ENCODE measurements around the gene GTF3C1.

DNA sequence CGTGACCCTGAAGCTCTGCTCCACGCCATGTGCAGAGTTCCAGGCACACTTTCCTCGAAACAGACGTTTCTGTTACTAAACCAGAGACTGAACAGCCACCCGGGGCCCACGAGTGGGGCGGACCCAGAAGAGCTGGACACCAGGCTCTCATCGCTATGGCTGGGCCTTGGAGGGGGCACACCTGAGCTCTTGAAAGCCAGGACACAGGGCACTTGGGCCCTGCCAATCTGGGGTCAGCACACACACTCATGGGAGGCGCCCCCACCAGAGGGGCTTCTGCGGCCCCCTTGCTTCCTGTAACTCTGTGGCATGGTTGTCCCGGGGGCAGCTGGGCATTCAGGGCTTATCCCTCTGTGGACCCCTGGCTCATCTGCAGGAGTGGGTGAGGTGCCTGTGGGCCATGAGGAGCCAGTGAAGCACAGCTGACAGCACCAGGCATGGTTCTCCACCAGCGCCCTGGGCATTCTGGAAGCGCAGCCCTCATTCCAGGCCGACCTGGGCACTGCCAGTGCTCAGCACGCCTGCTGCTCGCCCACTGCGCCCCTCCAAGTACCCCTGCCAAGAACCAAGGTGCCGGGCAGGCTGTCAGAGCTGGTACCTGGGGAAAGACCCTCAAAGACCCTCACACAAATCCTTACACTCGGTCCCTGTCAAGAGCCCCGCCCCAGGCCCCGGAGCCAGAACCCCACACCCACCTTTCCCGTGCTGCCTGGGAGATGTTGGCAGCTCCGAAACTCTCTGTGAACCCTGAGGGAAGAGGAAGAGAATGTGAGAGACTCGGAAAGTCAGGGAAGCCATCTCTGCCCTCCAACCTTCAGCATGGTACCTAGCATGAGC, 86.6 kb downstream of the GTF3C1 start:
- TF ChIP-seq, protein P1, sequence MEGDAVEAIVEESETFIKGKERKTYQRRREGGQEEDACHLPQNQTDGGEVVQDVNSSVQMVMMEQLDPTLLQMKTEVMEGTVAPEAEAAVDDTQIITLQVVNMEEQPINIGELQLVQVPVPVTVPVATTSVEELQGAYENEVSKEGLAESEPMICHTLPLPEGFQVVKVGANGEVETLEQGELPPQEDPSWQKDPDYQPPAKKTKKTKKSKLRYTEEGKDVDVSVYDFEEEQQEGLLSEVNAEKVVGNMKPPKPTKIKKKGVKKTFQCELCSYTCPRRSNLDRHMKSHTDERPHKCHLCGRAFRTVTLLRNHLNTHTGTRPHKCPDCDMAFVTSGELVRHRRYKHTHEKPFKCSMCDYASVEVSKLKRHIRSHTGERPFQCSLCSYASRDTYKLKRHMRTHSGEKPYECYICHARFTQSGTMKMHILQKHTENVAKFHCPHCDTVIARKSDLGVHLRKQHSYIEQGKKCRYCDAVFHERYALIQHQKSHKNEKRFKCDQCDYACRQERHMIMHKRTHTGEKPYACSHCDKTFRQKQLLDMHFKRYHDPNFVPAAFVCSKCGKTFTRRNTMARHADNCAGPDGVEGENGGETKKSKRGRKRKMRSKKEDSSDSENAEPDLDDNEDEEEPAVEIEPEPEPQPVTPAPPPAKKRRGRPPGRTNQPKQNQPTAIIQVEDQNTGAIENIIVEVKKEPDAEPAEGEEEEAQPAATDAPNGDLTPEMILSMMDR (IDR thresholded peaks at IDR 0.05) = no peak
- TF ChIP-seq POLR2A (IDR thresholded peaks at IDR 0.05) (no peak), POLR2AphosphoS5 (IDR thresholded peaks at IDR 0.05) (no peak)

Measured in breast epithelium (tissue), 3 donors.